Pancreas (tissue), 10 donors: Measurements from ENCODE around the gene IMMP2L. TPM values are rescaled to one million over a fixed set of nuclear protein-coding genes. Genes with fewer than 3 reads are reported as not detected.
A peak's percentile ranks its signal among the peaks of the same experiment; 100 is the strongest.

ENCODE experiments used
- ATAC-seq, 4 donors: fragments of 200-7000 bp; cut with Tn5 transposase; one replicate each; pipeline versions ENCODE4 v1.8.0 to v1.9.1; 2020; ENCODE audit warnings: mild to moderate bottlenecking in 4 of 4, moderate library complexity in 4 of 4
- DNase-seq, 6 donors: peaks; one replicate each; pipeline ENCODE4 v3.0.0-alpha.2; 2020
- FAIRE-seq: peaks from 2 replicates; lab custom pipeline; 2012; peaks lifted over from hg19 to GRCh38; lab: Jason Lieb, UNC
- H3K27ac ChIP-seq, 4 donors: fragments of 200-600 bp; sonication (generic); 1 replicate in 3 of 4; 2 replicates in 1 of 4; pipeline versions ENCODE4 v1.5.0 to v1.8.0; 2020
- H3K27me3 ChIP-seq, 4 donors: fragments of 200-600 bp; one replicate each; pipeline ENCODE4 v1.8.0; 2021
- H3K36me3 ChIP-seq, 3 donors: fragments of 200-600 bp; sonication (generic) in 1 of 3; one replicate each; pipeline versions ENCODE4 v1.5.0 to v1.8.0; 2020 to 2021
- H3K4me1 ChIP-seq, 3 donors: fragments of 200-600 bp; one replicate each; pipeline ENCODE4 v1.8.0; 2021
- H3K4me3 ChIP-seq, 4 donors: fragments of 200-600 bp; sonication (generic) in 2 of 4; one replicate each; pipeline versions ENCODE4 v1.5.0 to v1.8.0; 2020 to 2021
- H3K9me3 ChIP-seq, 4 donors: fragments of 200-600 bp; one replicate each; pipeline ENCODE4 v1.8.0; 2021
- WGBS, 2 donors: extraction: QIAGEN DNeasy Blood & Tissue Kit; methylation state at CpG; one replicate each; pipeline ENCODE4 v1.1.7; 2013; 5-methylcytosine and 5-hydroxymethylcytosine counted together
- intact Hi-C, 3 donors: fragments of 100-400 bp; cut with DNase I; formaldehyde crosslinking; loops; one replicate each; pipeline versions ENCODE4 v1.11.1 to v1.14.2; 2022
- polyA plus RNA-seq, 2 donors: library from polyadenylated mRNA; stranded (reverse); fragments of 200-250 nt; gene quantifications; one replicate each; pipeline ENCODE4 v1.2.3, GENCODE V29; 2013
- total RNA-seq, 6 donors: library from RNA; stranded (reverse); fragmentation: NEBNext Ultra II Directional in 4 of 6; extraction: Animal tissue kit (Norgen Biotek cat#: 25700) in 4 of 6; gene quantifications; one replicate each; pipeline versions ENCODE4 v1.2.1 to v1.2.4, GENCODE V29; 2021 to 2023
- TF ChIP-seq, protein P1 (sequence below), 4 donors: fragments of 200-600 bp; sonication (generic) in 3 of 4; IDR thresholded peaks; one replicate each; pipeline versions ENCODE4 v1.5.0 to v1.8.0; 2021; ENCODE audit warnings: antibody characterized with exemption in 4 of 4
- donor health status: healthy with polysubstance abuse.
- donor health status: DM: no; HTN: no; CAD: no; lungs with moderate emphysema.
- donor health status: DM: no; HTN: no; CAD: no.
- donor health status: control.
- donor health status: control.
- donor health status: Bipolar disorder and iron deficiency.
- donor health status: DM: yes; HTN: yes; CAD: no.
- donor health status: DM: no; HTN: no; CAD: no.
- donor health status: DM: no; HTN: no; CAD: no.
- donor health status: DM: yes; HTN: yes; CAD: no.

IMMP2L gene
- total and polyA plus RNA-seq, 8 donors, result 7.3 to 30.0 (median 12.9) TPM

DNA sequence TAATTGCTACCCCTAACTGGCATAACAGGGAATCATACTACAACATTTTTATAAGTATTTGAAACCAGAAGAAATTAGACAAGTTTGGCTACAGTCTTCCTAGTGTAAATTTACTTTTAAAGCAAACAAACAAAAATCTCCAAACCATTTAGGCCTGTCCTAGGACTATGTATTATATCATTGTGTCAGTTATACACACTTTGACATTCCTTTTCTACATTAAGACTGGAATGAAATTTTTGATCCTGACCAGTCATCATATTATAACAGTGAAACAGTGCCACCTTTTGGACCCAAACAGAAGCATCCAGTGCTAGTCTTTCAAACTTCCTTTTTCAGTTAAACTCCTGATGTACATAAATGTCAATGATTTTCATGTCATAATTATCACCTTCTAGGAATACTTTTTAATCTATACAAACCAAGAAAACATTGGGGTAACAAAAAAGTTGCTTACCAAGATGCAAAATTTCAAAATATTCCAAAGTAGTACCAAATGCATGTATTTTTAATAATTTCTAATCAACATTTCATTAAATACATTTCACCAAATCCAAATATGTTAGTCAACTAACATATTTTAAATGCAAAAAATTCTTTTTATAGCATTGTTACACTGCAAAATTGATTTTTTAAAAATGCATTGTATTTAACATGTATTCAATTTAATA lies 75.7 kb downstream of the IMMP2L start:
- ATAC-seq (peak; percentile 53 to 89 (median 85)), DNase-seq (no peak), FAIRE-seq (peak; percentile 78)

DNA sequence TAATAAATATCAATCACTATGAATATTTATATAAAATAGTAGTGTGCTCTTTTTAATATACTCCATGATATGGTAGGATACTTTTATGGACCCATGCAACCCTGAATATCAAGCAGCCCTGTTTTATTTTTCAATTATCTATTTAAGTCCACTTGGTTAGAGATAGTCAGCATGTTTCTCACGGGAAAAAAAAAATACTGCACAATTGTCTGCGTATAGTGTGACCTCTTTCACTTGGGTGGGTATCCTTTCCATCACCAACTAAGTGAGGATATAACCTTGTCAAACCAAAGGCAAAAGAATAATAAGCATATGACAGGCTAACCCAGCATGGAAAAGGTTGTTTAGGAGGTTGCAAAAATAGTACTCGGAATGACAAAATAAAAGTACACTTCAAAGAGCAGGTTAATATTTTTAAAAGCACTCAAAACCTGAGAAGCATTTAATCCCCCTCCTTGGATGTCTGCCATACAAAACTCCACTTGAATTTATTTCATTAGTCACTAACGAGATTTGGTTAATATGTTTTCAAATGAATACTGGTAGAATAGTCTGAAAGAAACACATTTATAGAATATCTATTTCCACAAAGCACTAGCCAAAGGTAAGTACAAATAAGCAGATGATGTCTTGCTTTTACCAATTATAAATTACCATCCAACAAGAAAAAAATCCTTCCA lies 76.5 kb downstream of the IMMP2L start:
- ATAC-seq, result no peak

More for the DNA sequence above, 75.7 kb downstream of the IMMP2L start:
- no peak overlapping the region for H3K4me3 ChIP-seq
- TF ChIP-seq, protein P1, sequence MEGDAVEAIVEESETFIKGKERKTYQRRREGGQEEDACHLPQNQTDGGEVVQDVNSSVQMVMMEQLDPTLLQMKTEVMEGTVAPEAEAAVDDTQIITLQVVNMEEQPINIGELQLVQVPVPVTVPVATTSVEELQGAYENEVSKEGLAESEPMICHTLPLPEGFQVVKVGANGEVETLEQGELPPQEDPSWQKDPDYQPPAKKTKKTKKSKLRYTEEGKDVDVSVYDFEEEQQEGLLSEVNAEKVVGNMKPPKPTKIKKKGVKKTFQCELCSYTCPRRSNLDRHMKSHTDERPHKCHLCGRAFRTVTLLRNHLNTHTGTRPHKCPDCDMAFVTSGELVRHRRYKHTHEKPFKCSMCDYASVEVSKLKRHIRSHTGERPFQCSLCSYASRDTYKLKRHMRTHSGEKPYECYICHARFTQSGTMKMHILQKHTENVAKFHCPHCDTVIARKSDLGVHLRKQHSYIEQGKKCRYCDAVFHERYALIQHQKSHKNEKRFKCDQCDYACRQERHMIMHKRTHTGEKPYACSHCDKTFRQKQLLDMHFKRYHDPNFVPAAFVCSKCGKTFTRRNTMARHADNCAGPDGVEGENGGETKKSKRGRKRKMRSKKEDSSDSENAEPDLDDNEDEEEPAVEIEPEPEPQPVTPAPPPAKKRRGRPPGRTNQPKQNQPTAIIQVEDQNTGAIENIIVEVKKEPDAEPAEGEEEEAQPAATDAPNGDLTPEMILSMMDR (IDR thresholded peaks at IDR 0.05), result peak in 3 of 4 donors; percentile 27 to 58 (median 50)
- no peaks in the 10 kb centered on the region for H3K9me3 ChIP-seq
- intact Hi-C loops, result loop anchor here in 1 of 3 donors (10.0 kb wide), 1 partner anchor 392 kb away; the partner anchor contains the start of gene LRRN3
- H3K27me3 ChIP-seq, result no peaks in the 10 kb centered on the region
- no peak overlapping the region for H3K27ac ChIP-seq
- no peaks in the 10 kb centered on the region for H3K4me1 ChIP-seq
- H3K36me3 ChIP-seq, result peaks cover 0 to 3% (median 0%) of the 10 kb centered on the region in 3 donors

DNA sequence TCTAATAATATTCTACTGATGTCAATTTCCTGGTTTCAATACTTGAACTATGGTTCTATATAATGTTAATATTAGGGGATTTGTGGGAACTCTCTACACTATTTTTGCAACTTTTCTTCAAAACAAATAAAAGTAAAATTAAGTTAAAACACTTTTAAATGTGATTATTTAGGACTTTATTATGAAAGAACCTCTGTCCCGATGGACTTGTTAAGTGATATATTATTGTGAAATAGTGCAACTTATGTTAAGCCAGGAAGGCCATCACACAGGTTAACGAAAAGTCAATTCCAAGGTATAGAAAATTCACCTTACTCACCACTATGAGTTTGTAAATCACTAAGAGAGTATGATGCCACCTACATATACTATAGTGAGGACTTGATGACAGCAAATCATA lies 79.2 kb downstream of the IMMP2L start:
- no peaks in the 10 kb centered on the region for H3K9me3 ChIP-seq
- FAIRE-seq, result no peak
- H3K27me3 ChIP-seq, result no peaks in the 10 kb centered on the region
- 94% methylated on average over 2 of the region's 2 CpGs for WGBS, 2 donors
- TF ChIP-seq, protein P1 (IDR thresholded peaks at IDR 0.05), result no peak
- H3K36me3 ChIP-seq, result no peaks in the 10 kb centered on the region
- no peak overlapping the region for H3K27ac ChIP-seq
- no peak for DNase-seq
- intact Hi-C loops, result loop anchor here in 1 of 3 donors (10.0 kb wide), 1 partner anchor 388 kb away; the partner anchor contains the start of gene LRRN3
- no peak for ATAC-seq
- H3K4me3 ChIP-seq, result no peak overlapping the region
- H3K4me1 ChIP-seq, result no peaks in the 10 kb centered on the region

More for the DNA sequence above, 76.5 kb downstream of the IMMP2L start:
- Histone ChIP-seq H3K27ac (no peak overlapping the region), H3K4me3 (no peak overlapping the region), H3K36me3 (peaks cover 0 to 3% (median 0%) of the 10 kb centered on the region in 3 donors), H3K27me3 (no peaks in the 10 kb centered on the region), H3K4me1 (no peaks in the 10 kb centered on the region), H3K9me3 (no peaks in the 10 kb centered on the region)
- intact Hi-C loops, result loop anchor here in 1 of 3 donors (10.0 kb wide), 1 partner anchor 391 kb away; the partner anchor contains the start of gene LRRN3
- TF ChIP-seq, protein P1 (IDR thresholded peaks at IDR 0.05), result no peak
- WGBS, 2 donors, result 72 to 77% methylated on average over 4 of the region's 4 CpGs
- DNase-seq (no peak), FAIRE-seq (no peak)

DNA sequence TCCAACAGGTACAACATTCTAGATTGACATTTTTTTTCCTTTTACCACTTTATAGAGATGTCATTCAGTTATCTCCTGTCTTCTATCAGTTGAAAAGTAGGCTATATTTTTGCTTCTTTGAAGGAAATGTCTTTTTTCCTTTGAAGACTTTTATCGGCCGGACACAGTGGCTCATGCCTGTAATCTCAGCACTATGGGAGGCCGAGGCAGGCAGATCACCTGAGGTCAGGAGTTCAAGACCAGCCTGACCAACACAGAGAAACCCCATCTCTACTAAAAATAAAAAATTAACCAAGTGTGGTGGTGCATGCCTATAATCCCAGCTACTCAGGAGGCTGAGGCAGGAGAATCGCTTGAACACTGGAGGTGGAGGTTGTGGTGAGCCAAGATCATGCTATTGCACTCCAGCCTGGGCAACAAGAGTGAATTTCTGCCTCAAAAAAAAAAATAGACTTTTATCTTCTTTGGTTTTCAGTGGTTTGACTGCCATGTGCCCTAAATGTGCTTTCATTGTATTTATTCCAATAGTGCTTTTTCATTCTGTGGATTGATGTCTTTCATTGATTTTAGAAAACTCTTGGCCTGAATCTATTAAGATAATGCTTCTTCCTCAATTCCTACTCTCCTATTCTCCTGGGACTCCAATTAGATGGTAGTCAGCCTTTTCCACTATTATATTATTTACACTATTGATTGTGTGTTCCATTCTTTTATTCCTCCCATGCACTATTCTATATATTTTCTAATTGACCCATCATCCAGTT lies 84.6 kb downstream of the IMMP2L start:
- FAIRE-seq, result no peak
- intact Hi-C loops, result no loop called here
- no peaks in the 10 kb centered on the region for H3K27me3 ChIP-seq
- ATAC-seq, result no peak
- no peak overlapping the region for H3K4me3 ChIP-seq
- TF ChIP-seq, protein P1 (IDR thresholded peaks at IDR 0.05), result no peak
- peaks cover 0 to 5% (median 0%) of the 10 kb centered on the region in 3 donors for H3K4me1 ChIP-seq
- H3K36me3 ChIP-seq, result no peaks in the 10 kb centered on the region
- WGBS, 2 donors, result 95 to 96% methylated on average over 4 of the region's 4 CpGs
- H3K27ac ChIP-seq, result no peak overlapping the region
- no peak for DNase-seq
- H3K9me3 ChIP-seq, result no peaks in the 10 kb centered on the region
